ENCODE measurements around the gene B9D1. TPM values are rescaled to one million over a fixed set of nuclear protein-coding genes. Genes with fewer than 3 reads are reported as not detected.

The B9D1 gene
- total RNA-seq, 1 experiment from 2014 or later: 20.0 TPM

DNA sequence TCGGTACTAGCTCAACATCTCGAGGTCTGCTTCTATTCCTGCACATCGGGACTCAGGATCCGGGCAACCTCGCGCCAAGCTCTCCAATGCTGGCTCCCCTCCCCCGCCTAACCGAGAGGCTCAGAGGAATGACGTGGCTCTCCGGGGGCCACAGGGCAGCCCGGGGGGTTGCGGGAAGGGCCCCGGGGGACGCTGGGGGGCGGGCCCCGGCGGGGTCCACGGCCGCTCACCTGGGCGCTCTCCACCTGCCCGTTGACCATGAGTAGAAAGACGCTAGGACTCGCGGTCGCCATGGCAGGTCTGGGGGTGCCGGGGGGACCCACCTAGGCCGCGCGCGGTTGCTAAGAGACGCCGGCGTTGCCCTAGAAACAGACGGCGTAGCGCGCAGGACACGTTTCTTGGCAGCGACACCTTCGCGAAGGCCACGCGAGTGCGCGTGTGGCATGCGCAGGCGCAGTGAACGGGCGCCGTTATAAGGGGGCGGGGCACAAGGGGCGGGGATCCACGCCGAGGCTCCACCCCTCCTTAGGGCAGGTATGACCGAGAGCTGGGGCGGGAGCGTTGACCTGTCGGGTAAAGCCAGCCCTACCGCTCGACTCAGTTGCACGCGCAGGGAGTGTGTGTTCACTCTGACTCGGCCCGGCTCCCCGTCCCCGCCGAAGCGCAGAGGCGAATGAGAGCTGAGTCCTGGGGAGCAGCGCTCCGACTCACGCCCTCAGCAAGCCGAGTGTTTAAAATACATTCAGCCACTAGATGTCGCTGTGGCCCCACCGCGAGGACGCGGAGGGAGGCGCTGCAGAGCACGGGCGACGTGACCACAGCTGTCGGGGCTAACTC lies at the start of gene B9D1 (continued):
- TF ChIP-seq, protein P1, sequence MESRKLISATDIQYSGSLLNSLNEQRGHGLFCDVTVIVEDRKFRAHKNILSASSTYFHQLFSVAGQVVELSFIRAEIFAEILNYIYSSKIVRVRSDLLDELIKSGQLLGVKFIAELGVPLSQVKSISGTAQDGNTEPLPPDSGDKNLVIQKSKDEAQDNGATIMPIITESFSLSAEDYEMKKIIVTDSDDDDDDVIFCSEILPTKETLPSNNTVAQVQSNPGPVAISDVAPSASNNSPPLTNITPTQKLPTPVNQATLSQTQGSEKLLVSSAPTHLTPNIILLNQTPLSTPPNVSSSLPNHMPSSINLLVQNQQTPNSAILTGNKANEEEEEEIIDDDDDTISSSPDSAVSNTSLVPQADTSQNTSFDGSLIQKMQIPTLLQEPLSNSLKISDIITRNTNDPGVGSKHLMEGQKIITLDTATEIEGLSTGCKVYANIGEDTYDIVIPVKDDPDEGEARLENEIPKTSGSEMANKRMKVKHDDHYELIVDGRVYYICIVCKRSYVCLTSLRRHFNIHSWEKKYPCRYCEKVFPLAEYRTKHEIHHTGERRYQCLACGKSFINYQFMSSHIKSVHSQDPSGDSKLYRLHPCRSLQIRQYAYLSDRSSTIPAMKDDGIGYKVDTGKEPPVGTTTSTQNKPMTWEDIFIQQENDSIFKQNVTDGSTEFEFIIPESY (IDR thresholded peaks at IDR 0.05; ENCODE audit: extremely low read depth, insufficient replicate concordance, low read length): peak; percentile 11
- TF ChIP-seq SIN3A (IDR thresholded peaks at IDR 0.05; ENCODE audit: low read depth) (0 out of 2 replicates have a peak, but pooled peaks have one; percentile 35), EZH2 (IDR thresholded peaks at IDR 0.05) (no peak), ZFX (IDR thresholded peaks at IDR 0.05) (peak; percentile 84; the same call in 1 of the 2 replicates), SRF (IDR thresholded peaks at IDR 0.05; ENCODE audit: low read depth) (no peak), FOSL1 (IDR thresholded peaks at IDR 0.05; ENCODE audit: low read depth) (no peak), POLR2A (IDR thresholded peaks at IDR 0.05; ENCODE audit: borderline replicate concordance, extremely low read depth, insufficient read depth, insufficient read length) (peak; percentile 0), YY1 (IDR thresholded peaks at IDR 0.05; ENCODE audit: extremely low read depth, insufficient replicate concordance, low read depth, low read length) (peak; percentile 54), ATF3 (IDR thresholded peaks at IDR 0.05) (no peak)

- H3K9me3 ChIP-seq (ENCODE audit: control insufficient read depth in 1 of 2, insufficient read depth in 1 of 2, low read depth in 1 of 2, low read length in 2 of 2): no peaks in the 10 kb centered on the region
- no peak overlapping the region for H3K27ac ChIP-seq (ENCODE audit: low read depth, low read length)
- H3K4me1 ChIP-seq (ENCODE audit: control insufficient read depth in 1 of 2, insufficient read depth in 2 of 2, low read length in 2 of 2): peaks cover 9 to 16% of the 10 kb centered on the region in 2 experiments; a peak in 3 of 4 replicates
- ATAC-seq (no peak), DNase-seq (ENCODE audit: low read depth, low spot score) (no peak)
- TF ChIP-seq, protein P2, sequence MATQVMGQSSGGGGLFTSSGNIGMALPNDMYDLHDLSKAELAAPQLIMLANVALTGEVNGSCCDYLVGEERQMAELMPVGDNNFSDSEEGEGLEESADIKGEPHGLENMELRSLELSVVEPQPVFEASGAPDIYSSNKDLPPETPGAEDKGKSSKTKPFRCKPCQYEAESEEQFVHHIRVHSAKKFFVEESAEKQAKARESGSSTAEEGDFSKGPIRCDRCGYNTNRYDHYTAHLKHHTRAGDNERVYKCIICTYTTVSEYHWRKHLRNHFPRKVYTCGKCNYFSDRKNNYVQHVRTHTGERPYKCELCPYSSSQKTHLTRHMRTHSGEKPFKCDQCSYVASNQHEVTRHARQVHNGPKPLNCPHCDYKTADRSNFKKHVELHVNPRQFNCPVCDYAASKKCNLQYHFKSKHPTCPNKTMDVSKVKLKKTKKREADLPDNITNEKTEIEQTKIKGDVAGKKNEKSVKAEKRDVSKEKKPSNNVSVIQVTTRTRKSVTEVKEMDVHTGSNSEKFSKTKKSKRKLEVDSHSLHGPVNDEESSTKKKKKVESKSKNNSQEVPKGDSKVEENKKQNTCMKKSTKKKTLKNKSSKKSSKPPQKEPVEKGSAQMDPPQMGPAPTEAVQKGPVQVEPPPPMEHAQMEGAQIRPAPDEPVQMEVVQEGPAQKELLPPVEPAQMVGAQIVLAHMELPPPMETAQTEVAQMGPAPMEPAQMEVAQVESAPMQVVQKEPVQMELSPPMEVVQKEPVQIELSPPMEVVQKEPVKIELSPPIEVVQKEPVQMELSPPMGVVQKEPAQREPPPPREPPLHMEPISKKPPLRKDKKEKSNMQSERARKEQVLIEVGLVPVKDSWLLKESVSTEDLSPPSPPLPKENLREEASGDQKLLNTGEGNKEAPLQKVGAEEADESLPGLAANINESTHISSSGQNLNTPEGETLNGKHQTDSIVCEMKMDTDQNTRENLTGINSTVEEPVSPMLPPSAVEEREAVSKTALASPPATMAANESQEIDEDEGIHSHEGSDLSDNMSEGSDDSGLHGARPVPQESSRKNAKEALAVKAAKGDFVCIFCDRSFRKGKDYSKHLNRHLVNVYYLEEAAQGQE (IDR thresholded peaks at IDR 0.05; ENCODE audit: low read depth): no peak
- no peak overlapping the region for H3K4me3 ChIP-seq (replicated peaks in 1 of 2; ENCODE audit: low read depth in 1 of 2, low read length in 2 of 2)
- H3K36me3 ChIP-seq (ENCODE audit: control insufficient read depth in 1 of 2, insufficient read depth in 2 of 2, low read length in 2 of 2): no peaks in the 10 kb centered on the region
- ChIA-PET RAD21 (ENCODE audit: low non-redundant PET in 1 of 2, low total read pairs in 2 of 2, uncharacterized antibody in 2 of 2, unreplicated experiment in 2 of 2) (no interaction called here), POLR2A (no interaction called here), CTCF (no interaction called here)
- intact Hi-C loops (cut with micrococcal nuclease): no loop called here
- BruUV-seq (replicated peaks): no TSS peak
- H2AFZ ChIP-seq (ENCODE audit: low read depth, low read length, poor library complexity, severe bottlenecking): no peak overlapping the region
- H3K4me2 ChIP-seq (ENCODE audit: low read length): no peak overlapping the region
- no peaks in the 10 kb centered on the region for H3K27me3 ChIP-seq (ENCODE audit: insufficient read depth, low read length)
- H3K9me2 ChIP-seq (ENCODE audit: insufficient read depth): no peaks in the 10 kb centered on the region
- H3K79me2 ChIP-seq (ENCODE audit: insufficient read depth, low read length): no peaks in the 10 kb centered on the region
- no peak overlapping the region for H3K9ac ChIP-seq (ENCODE audit: low read length)
- H4K20me1 ChIP-seq (ENCODE audit: insufficient read depth): no peaks in the 10 kb centered on the region
These were observed 49.1 kb upstream of the B9D1 start for GRCh38 chr17:19411631-19412030.

Data from HCT116 (cell line).